OCI-LY1 (cell line): ENCODE results near the gene CDH4.

ENCODE experiments used
- EZH2 ChIP-seq: fragments of 200-600 bp; sonication (generic), shearing (Covaris generic); IDR thresholded peaks from 2 replicates; pipeline ENCODE4 v1.8.0; 2017; ENCODE audit warnings: borderline replicate concordance, mixed run types, mild to moderate bottlenecking, antibody characterized with exemption, low read length, moderate library complexity, mixed read lengths
- TF ChIP-seq, protein P1 (sequence below): fragments of 200-600 bp; sonication (generic), shearing (Covaris generic); IDR thresholded peaks from 2 replicates; pipeline ENCODE4 v1.5.1; 2017; ENCODE audit warnings: mild to moderate bottlenecking, antibody characterized with exemption, low read length, moderate library complexity, mixed read lengths

- TF ChIP-seq, protein P1, sequence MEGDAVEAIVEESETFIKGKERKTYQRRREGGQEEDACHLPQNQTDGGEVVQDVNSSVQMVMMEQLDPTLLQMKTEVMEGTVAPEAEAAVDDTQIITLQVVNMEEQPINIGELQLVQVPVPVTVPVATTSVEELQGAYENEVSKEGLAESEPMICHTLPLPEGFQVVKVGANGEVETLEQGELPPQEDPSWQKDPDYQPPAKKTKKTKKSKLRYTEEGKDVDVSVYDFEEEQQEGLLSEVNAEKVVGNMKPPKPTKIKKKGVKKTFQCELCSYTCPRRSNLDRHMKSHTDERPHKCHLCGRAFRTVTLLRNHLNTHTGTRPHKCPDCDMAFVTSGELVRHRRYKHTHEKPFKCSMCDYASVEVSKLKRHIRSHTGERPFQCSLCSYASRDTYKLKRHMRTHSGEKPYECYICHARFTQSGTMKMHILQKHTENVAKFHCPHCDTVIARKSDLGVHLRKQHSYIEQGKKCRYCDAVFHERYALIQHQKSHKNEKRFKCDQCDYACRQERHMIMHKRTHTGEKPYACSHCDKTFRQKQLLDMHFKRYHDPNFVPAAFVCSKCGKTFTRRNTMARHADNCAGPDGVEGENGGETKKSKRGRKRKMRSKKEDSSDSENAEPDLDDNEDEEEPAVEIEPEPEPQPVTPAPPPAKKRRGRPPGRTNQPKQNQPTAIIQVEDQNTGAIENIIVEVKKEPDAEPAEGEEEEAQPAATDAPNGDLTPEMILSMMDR, result no peak
- TF ChIP-seq EZH2, result no peak
These were observed 394.9 kb downstream of the CDH4 start for GRCh38 chr20:61646986-61647385.
